Loucy (cell line): ENCODE measurements around the gene CDC42BPA.

Experiments
- CTCF ChIP-seq: fragments of 200-600 bp; sonication (generic); conservative IDR thresholded peaks from 2 replicates; pipeline ENCODE4 v1.5.1; 2014; ENCODE audit warnings: mild to moderate bottlenecking, antibody characterized with exemption, low read length
- EZH2phosphoT487 ChIP-seq: fragments of 200-600 bp; IDR thresholded peaks from 2 replicates; pipeline ENCODE4 v1.6.1; 2018; ENCODE audit warnings: antibody characterized with exemption, mild to moderate bottlenecking, moderate library complexity, borderline replicate concordance

DNA sequence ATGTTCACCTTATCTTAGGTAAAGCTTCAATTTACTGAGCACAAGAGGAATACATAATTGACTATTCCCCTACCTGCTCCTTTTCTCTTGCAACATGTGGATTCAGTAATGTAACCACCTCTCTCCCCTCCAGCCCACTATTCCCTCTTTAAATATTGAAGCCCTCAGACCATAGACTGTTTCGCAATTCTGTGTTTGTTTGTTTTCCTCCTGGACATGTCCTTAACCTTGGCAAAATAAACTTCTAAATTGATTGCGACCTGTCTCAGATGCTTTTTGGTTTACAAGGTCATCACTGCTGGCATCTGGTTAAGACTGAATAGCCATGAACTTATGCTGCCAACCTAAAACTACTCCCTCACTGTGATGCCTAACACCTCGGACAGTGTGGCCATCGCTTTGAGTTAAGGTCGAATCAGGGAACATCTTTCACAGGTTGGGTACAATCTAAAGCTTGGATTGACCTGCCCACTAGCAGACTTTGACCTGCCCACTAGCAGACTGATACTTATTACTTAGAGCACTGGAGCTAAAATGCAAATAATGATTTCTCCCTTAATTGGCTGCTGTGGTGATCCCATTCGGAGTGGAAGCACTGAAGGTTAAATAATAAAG is 10.2 kb upstream of the CDC42BPA start:
- TF ChIP-seq CTCF: no peak
- TF ChIP-seq EZH2phosphoT487: no peak
